ENCODE data around the gene CD1C. TPM values are rescaled to one million over a fixed set of nuclear protein-coding genes. Genes with fewer than 3 reads are reported as not detected.

The CD1C gene
- total RNA-seq (10 to 100 TPM in 1 of 5 experiments, 1 to 10 TPM in 1, under 1 TPM in 1, not detected in 2; 0.32 to 12.1 (median 2.1) TPM), polyA plus RNA-seq (under 1 TPM in 1 of 2 donors, not detected in 1; 0.24 TPM), total RNA-seq (not detected)

- Histone ChIP-seq H3K4me1 (ENCODE audit: control insufficient read depth in 2 of 2, insufficient read depth in 2 of 2, low read length in 2 of 2) (no peaks in the 10 kb centered on the region), H3K27me3 (ENCODE audit: control insufficient read depth in 2 of 2, insufficient read depth in 2 of 2, low read length in 2 of 2) (peaks cover 0 to 3% of the 10 kb centered on the region in 2 donors), H3K4me3 (ENCODE audit: low read length) (no peak within 1 kb of the TSS), H3K36me3 (ENCODE audit: control insufficient read depth in 2 of 3, insufficient read depth in 3 of 3, low read length in 3 of 3) (no peaks in the 10 kb centered on the region), H3K27ac (ENCODE audit: low read depth, low read length) (no peak within 1 kb of the TSS), H3K9me3 (ENCODE audit: control insufficient read depth in 2 of 3, low read length in 3 of 3) (no peaks in the 10 kb centered on the region)
- DNase-seq (no peak), ATAC-seq (no peak)
- Mint-ChIP-seq H3K27me3 (peaks cover 0 to 33% (median 23%) of the 10 kb centered on the region in 5 donors), H3K27ac (no peak within 1 kb of the TSS), H3K36me3 (no peaks in the 10 kb centered on the region), H3K9me3 (peaks cover 0 to 2% (median 0%) of the 10 kb centered on the region in 11 donors), H3K4me1 (peaks cover 4 to 23% (median 12%) of the 10 kb centered on the region in 7 donors), H3K4me3 (no peak within 1 kb of the TSS)
- CTCF ChIA-PET = no interaction called here
- POLR2A ChIA-PET = no interaction called here
- intact Hi-C loops (cut with micrococcal nuclease) = no loop called here
Measured at GRCh38 chr1:158289811-158290210, at the start of gene CD1C. Gene CD1C (plus strand): TSS chr1:158289923. CDS start chr1:158290065, 142 bp downstream.

GRCh38 chr1:158246650-158247049 is 43.1 kb upstream of the CD1C start:
- Histone ChIP-seq H3K9me3 (ENCODE audit: control insufficient read depth in 2 of 3, low read length in 3 of 3) (no peaks in the 10 kb centered on the region), H3K4me3 (ENCODE audit: low read length) (no peak overlapping the region), H3K4me1 (ENCODE audit: control insufficient read depth in 2 of 2, insufficient read depth in 2 of 2, low read length in 2 of 2) (peaks cover 18 to 20% of the 10 kb centered on the region in 2 donors), H3K27ac (ENCODE audit: low read depth, low read length) (no peak overlapping the region), H3K36me3 (ENCODE audit: control insufficient read depth in 2 of 3, insufficient read depth in 3 of 3, low read length in 3 of 3) (no peaks in the 10 kb centered on the region), H3K27me3 (ENCODE audit: control insufficient read depth in 2 of 2, insufficient read depth in 2 of 2, low read length in 2 of 2) (no peaks in the 10 kb centered on the region)
- ATAC-seq (no peak), DNase-seq (peak in 3 of 9 donors; percentile 7 to 20 (median 8))
- Mint-ChIP-seq H3K4me3 (no peak overlapping the region), H3K9me3 (peaks cover 0 to 6% (median 0%) of the 10 kb centered on the region in 11 donors), H3K27ac (no peak overlapping the region), H3K36me3 (peaks cover 0 to 2% (median 0%) of the 10 kb centered on the region in 5 donors), H3K27me3 (peaks cover 46 to 77% (median 64%) of the 10 kb centered on the region in 5 donors), H3K4me1 (peaks cover 18 to 31% (median 24%) of the 10 kb centered on the region in 7 donors)
- ChIA-PET POLR2A (no interaction called here), CTCF (interaction anchor here (0.6 kb wide), 1 partner anchor 764 kb away, joined by 5 read pairs; no protein-coding TSS in a partner anchor)
- intact Hi-C loops (cut with micrococcal nuclease) = loop anchor here (1.0 to 5.0 kb wide), 7 partner anchors 86 to 826 kb away; partner anchors contain the start of gene CD1B (in 2 of the 2)

- H3K36me3 ChIP-seq (ENCODE audit: control insufficient read depth in 2 of 3, insufficient read depth in 3 of 3, low read length in 3 of 3) = no peaks in the 10 kb centered on the region
- Mint-ChIP-seq H3K36me3 (peaks cover 0 to 2% (median 0%) of the 10 kb centered on the region in 5 donors), H3K4me3 (peak overlapping the region in 9 of 10 donors; percentile 15 to 71 (median 59)), H3K4me1 (peaks cover 18 to 31% (median 24%) of the 10 kb centered on the region in 7 donors), H3K27ac (peak overlapping the region in 4 of 9 donors; percentile 2 to 81 (median 28)), H3K9me3 (peaks cover 0 to 6% (median 0%) of the 10 kb centered on the region in 11 donors), H3K27me3 (peaks cover 42 to 76% (median 58%) of the 10 kb centered on the region in 5 donors)
- H3K4me1 ChIP-seq (ENCODE audit: control insufficient read depth in 2 of 2, insufficient read depth in 2 of 2, low read length in 2 of 2) = peaks cover 18 to 20% of the 10 kb centered on the region in 2 donors
- H3K4me3 ChIP-seq (ENCODE audit: low read length) = no peak overlapping the region
- no peaks in the 10 kb centered on the region for H3K9me3 ChIP-seq (ENCODE audit: control insufficient read depth in 2 of 3, low read length in 3 of 3)
- peaks cover 0 to 3% of the 10 kb centered on the region in 2 donors for H3K27me3 ChIP-seq (ENCODE audit: control insufficient read depth in 2 of 2, insufficient read depth in 2 of 2, low read length in 2 of 2)
- no peak overlapping the region for H3K27ac ChIP-seq (ENCODE audit: low read depth, low read length)
- intact Hi-C loops (cut with micrococcal nuclease) = loop anchor here (5.0 kb wide), 3 partner anchors 84 to 824 kb away; partner anchors contain the start of gene CD1B (in 2 of the 2)
- DNase-seq (peak in 8 of 9 donors; percentile 22 to 62 (median 54)), ATAC-seq (peak; percentile 85)
- ChIA-PET CTCF (no interaction called here), POLR2A (interaction anchor here (0.7 kb wide), 1 partner anchor 749 kb away, joined by 3 read pairs; no protein-coding TSS in a partner anchor)
Measured at GRCh38 chr1:158248118-158248517, 41.6 kb upstream of the CD1C start.

- peaks cover 0 to 2% (median 0%) of the 10 kb centered on the region in 5 donors for H3K36me3 Mint-ChIP-seq
- H3K4me1 Mint-ChIP-seq = peaks cover 18 to 31% (median 24%) of the 10 kb centered on the region in 7 donors
- peaks cover 0 to 3% of the 10 kb centered on the region in 2 donors for H3K27me3 ChIP-seq (ENCODE audit: control insufficient read depth in 2 of 2, insufficient read depth in 2 of 2, low read length in 2 of 2)
- H3K27ac ChIP-seq (ENCODE audit: low read depth, low read length) = no peak overlapping the region
- peak overlapping the region in 9 of 10 donors; percentile 6 to 71 (median 30) for H3K4me3 Mint-ChIP-seq
- ChIA-PET POLR2A (no interaction called here), CTCF (interaction anchor here (0.6 kb wide), 1 partner anchor 319 kb away, joined by 5 read pairs; no protein-coding TSS in a partner anchor)
- H3K36me3 ChIP-seq (ENCODE audit: control insufficient read depth in 2 of 3, insufficient read depth in 3 of 3, low read length in 3 of 3) = no peaks in the 10 kb centered on the region
- H3K27me3 Mint-ChIP-seq = peaks cover 40 to 70% (median 51%) of the 10 kb centered on the region in 5 donors
- no peaks in the 10 kb centered on the region for H3K9me3 ChIP-seq (ENCODE audit: control insufficient read depth in 2 of 3, low read length in 3 of 3)
- peaks cover 18 to 20% of the 10 kb centered on the region in 2 donors for H3K4me1 ChIP-seq (ENCODE audit: control insufficient read depth in 2 of 2, insufficient read depth in 2 of 2, low read length in 2 of 2)
- intact Hi-C loops (cut with micrococcal nuclease) = loop anchor here (5.0 kb wide), 3 partner anchors 84 to 824 kb away; partner anchors contain the start of gene CD1B (in 2 of the 2)
- no peak overlapping the region for H3K27ac Mint-ChIP-seq
- H3K9me3 Mint-ChIP-seq = peaks cover 0 to 6% (median 0%) of the 10 kb centered on the region in 11 donors
- DNase-seq (no peak), ATAC-seq (no peak)
- H3K4me3 ChIP-seq (ENCODE audit: low read length) = no peak overlapping the region
Measured at GRCh38 chr1:158248771-158249170, 41.0 kb upstream of the CD1C start.

GRCh38 chr1:158249646-158250045 is 40.1 kb upstream of the CD1C start:
- Histone ChIP-seq H3K36me3 (ENCODE audit: control insufficient read depth in 2 of 3, insufficient read depth in 3 of 3, low read length in 3 of 3) (no peaks in the 10 kb centered on the region), H3K4me1 (ENCODE audit: control insufficient read depth in 2 of 2, insufficient read depth in 2 of 2, low read length in 2 of 2) (peaks cover 18 to 20% of the 10 kb centered on the region in 2 donors), H3K27ac (ENCODE audit: low read depth, low read length) (no peak overlapping the region), H3K27me3 (ENCODE audit: control insufficient read depth in 2 of 2, insufficient read depth in 2 of 2, low read length in 2 of 2) (peaks cover 0 to 8% of the 10 kb centered on the region in 2 donors), H3K9me3 (ENCODE audit: control insufficient read depth in 2 of 3, low read length in 3 of 3) (no peaks in the 10 kb centered on the region), H3K4me3 (ENCODE audit: low read length) (no peak overlapping the region)
- Mint-ChIP-seq H3K4me1 (peaks cover 18 to 31% (median 24%) of the 10 kb centered on the region in 7 donors), H3K4me3 (no peak overlapping the region), H3K36me3 (peaks cover 0 to 2% (median 0%) of the 10 kb centered on the region in 5 donors), H3K27ac (no peak overlapping the region), H3K9me3 (peaks cover 0 to 6% (median 0%) of the 10 kb centered on the region in 11 donors), H3K27me3 (peaks cover 39 to 61% (median 43%) of the 10 kb centered on the region in 5 donors)
- intact Hi-C loops (cut with micrococcal nuclease) = loop anchor here (5.0 kb wide), 3 partner anchors 83 to 823 kb away; partner anchors contain the start of gene CD1B (in 2 of the 2)
- ChIA-PET CTCF (no interaction called here), POLR2A (no interaction called here)
- ATAC-seq (no peak), DNase-seq (no peak)

- ChIA-PET POLR2A (no interaction called here), CTCF (no interaction called here)
- Mint-ChIP-seq H3K9me3 (peaks cover 0 to 6% (median 0%) of the 10 kb centered on the region in 11 donors), H3K4me3 (no peak overlapping the region), H3K36me3 (peaks cover 0 to 2% (median 0%) of the 10 kb centered on the region in 5 donors), H3K27ac (no peak overlapping the region), H3K4me1 (peaks cover 18 to 31% (median 24%) of the 10 kb centered on the region in 7 donors), H3K27me3 (peaks cover 30 to 51% (median 34%) of the 10 kb centered on the region in 5 donors)
- ATAC-seq = peak; percentile 34
- H3K36me3 ChIP-seq (ENCODE audit: control insufficient read depth in 2 of 3, insufficient read depth in 3 of 3, low read length in 3 of 3) = no peaks in the 10 kb centered on the region
- H3K4me3 ChIP-seq (ENCODE audit: low read length) = no peak overlapping the region
- DNase-seq = no peak
- H3K9me3 ChIP-seq (ENCODE audit: control insufficient read depth in 2 of 3, low read length in 3 of 3) = no peaks in the 10 kb centered on the region
- no peak overlapping the region for H3K27ac ChIP-seq (ENCODE audit: low read depth, low read length)
- peaks cover 18 to 20% of the 10 kb centered on the region in 2 donors for H3K4me1 ChIP-seq (ENCODE audit: control insufficient read depth in 2 of 2, insufficient read depth in 2 of 2, low read length in 2 of 2)
- peaks cover 0 to 12% of the 10 kb centered on the region in 2 donors for H3K27me3 ChIP-seq (ENCODE audit: control insufficient read depth in 2 of 2, insufficient read depth in 2 of 2, low read length in 2 of 2)
- intact Hi-C loops (cut with micrococcal nuclease) = no loop called here
Measured at GRCh38 chr1:158251163-158251562, 38.6 kb upstream of the CD1C start.
